ENCODE data around the gene CELSR1. TPM values are rescaled to one million over a fixed set of nuclear protein-coding genes. Genes with fewer than 3 reads are reported as not detected.
A peak's percentile ranks its signal among the peaks of the same experiment; 100 is the strongest.
"Not testable (repeated sequence)": the region's sequence is repeated elsewhere in the genome, so short reads cannot be mapped to it uniquely, and the experiment has no call there.

The CELSR1 gene
- total RNA-seq, 1 experiment from 2014 or later: 19.6 TPM

DNA sequence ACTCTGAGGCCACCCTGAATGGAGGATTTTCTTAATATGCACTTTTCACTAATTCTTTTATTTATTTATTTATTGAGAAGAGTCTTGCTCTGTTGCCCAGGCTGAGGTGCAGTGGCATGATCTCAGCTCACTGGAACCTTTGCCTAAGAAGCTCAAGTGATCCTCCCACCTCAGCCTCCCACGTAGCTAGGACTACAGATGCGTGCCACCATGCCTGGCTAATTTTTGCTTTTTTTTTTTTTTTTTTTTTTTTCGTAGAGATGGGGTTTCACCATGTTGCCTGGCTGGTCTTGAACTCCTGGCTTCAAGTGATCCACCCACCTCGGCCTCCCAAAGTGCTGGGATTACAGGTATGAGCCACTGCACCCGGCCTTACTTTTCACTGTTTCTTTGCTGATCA is 140.4 kb downstream of the CELSR1 start:
- not testable (repeated sequence) for DNase-seq (ENCODE audit: low spot score)

DNA sequence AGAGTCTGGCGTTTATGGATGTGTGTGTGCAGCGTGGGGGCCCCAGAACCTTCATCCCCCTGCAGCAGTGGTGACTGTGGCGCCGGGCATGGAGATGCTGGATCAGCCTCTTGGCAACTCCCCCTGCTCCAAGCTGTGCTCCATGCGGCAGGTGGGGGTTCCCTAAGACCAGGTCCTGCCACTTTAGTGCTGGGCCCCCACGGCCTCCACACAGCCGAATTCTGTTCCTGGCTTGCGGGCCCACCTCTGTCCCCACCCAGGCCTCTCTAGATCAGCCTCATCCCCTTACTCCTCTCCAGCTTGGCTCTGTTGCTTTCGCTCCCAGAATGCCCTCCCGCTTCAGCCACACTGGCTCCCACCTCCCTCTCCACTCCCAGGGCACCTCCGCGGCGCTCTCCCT is 142.3 kb downstream of the CELSR1 start:
- DNase-seq (ENCODE audit: low spot score): no peak

DNA sequence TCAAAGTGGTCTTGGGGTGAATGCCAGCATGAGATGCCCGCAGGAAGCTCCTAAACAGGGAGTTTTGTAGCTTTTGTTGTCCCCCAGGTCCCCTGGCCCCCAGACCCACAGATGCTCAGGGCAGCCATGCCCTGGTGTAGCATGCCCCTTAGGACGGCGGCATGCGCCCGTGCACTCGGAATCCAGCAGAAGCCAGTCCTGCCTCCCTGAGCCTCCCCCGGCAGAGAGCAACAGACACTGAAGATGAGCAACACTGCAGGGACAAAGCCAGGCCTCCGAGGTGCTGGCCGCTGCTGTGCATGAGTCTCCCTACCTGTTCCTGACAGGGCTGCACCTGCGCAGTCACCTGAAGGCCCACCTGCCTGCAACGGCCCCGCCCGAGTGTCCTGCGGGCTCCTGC is 142.8 kb downstream of the CELSR1 start:
- no peak for DNase-seq (ENCODE audit: low spot score)

GRCh38 chr22:46393873-46394272 is 143.5 kb downstream of the CELSR1 start:
- no peak for DNase-seq (ENCODE audit: low spot score)

DNA sequence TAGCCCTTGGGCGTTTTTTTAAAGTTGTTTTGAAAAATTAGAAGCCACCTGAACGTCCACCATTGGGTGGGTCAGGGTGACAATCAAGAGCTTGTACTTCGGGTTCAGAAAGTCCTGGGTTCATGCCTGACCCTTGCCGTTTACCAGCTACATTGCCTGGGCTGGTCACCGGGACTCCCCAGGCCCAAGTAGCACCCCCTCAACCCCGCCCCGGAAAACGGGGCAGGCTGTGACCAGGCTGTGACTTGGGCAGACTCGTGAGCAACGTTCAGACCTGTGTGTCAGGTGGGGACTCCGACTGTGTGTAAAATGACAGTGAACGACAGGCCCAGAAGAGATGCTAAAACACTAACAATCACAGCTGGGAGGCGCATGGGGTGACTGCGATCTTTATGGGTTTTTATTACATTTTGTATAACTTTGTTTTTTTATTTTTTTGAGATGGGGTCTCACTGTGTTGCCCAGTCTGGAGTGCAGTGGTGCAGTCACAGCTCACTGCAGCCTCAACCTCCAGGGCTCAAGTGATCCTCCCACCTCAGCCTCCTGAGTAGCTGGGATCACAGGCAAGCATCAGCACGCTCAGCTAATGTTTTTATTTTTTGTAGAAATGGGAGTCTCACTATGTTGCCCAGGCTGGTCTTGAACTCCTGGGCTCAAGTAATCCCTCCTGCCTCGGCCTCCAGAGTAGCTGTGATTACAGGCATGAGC is 145.1 kb downstream of the CELSR1 start:
- no peak for DNase-seq (ENCODE audit: low spot score)

GRCh38 chr22:46391486-46392136 is 145.8 kb downstream of the CELSR1 start:
- DNase-seq (ENCODE audit: low spot score): no peak

- no peak for DNase-seq (ENCODE audit: low spot score)
Measured at GRCh38 chr22:46390652-46391301, 146.6 kb downstream of the CELSR1 start.

- no peak for DNase-seq (ENCODE audit: low spot score)
Measured at GRCh38 chr22:46390105-46390651, 147.2 kb downstream of the CELSR1 start.

DNA sequence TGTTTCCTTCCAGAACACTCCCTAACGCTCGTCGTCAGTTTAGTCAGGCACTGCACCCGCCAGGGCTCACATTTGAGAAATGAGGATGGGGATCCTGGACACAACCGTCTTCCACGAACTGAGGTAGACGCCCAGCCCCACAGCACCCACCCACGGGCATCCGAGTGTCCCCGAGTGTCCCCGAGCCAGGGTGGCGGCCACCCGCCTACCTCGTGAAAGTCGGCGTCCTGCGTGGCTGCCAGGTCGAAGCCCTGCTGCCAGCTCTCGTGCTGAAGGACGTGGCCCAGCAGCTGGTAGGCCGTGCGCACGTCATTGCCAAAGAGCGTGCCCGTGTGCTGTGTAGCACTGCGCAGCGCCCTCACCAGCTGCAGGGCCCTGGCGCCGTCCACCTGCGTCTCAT is 148.3 kb downstream of the CELSR1 start:
- no peak for DNase-seq (ENCODE audit: low spot score)

DNA sequence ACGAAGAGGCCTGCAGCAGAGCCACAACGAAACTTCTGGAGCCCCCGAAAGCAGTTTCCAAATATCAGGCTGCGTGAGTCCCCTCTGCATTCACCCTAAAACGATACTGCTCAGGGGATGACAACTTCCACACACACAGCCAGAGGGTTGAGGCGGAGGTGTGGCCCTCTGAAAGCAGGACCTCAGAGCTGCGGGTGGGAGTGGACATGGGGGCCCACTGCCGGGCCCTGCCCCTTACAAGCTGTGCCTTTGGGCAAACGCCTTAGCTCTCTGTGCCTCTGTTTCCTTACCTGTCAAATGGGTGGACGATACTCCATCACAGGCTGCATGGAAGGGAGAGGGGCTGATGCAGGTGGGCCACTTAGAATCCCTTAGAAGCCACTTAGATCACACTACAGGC is 148.8 kb downstream of the CELSR1 start:
- DNase-seq (ENCODE audit: low spot score): no peak

- no peak for DNase-seq (ENCODE audit: low spot score)
Measured at GRCh38 chr22:46387748-46388147, 149.7 kb downstream of the CELSR1 start.

DNA sequence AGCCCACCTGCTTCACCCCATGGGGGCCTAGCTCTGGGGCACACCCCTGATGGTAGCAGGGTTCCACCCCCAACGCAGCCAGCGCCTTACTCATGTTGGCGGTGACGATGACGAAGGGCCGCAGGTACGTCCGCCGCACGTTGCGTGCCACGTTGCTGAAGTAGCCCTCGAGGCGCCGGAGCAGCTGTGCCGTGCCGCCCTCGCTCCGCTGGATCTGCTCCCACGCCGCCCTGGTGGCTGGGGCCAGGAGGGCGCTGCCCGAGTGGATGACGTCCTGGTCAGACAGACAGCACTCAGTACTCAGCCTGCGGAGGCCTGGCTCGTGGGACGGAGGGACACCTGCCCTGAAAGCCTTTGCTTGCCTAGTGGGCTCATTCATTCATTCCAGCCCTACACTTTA is 151.1 kb downstream of the CELSR1 start:
- no peak for DNase-seq (ENCODE audit: low spot score)

DNA sequence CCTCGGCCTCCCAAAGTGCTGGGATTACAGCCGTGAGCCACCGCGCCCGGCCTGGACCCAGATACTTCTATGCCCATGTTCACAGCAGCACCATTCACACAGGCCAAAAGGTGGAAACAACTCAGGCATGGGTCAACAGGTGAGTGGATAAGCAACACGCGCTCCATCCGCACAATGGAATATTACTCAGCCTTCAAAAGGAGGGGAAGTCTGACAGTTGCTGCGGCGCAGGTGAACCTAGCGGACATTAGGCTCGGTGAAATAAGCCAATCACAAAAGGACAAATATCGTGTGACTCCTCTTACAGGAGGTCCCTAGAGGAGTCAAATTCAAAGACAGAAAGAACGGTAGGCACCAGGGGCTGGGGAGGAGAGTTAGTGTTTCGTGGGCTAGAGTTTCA is 154.9 kb downstream of the CELSR1 start:
- DNase-seq (ENCODE audit: low spot score): no peak

DNA sequence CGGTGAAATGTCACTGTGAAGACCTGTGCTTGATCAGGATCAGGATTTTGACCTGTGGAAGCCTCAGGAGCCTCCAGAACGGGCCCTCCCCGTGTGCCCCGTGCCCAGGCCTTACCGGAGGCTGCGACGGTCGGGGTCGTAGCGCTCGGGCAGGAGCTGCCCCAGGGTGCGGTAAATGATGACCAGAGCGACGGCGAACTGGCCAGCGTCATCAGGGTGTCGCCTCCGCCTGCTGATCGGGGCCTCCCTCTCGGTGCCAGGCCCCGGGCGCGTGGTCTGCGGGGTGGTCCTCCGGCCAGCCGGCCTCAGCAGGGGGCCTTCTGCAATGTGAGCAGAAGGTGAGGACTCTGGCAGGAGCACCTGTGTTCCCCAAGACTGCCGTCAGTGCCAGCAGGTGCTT is 155.7 kb downstream of the CELSR1 start:
- no peak for DNase-seq (ENCODE audit: low spot score)

DNA sequence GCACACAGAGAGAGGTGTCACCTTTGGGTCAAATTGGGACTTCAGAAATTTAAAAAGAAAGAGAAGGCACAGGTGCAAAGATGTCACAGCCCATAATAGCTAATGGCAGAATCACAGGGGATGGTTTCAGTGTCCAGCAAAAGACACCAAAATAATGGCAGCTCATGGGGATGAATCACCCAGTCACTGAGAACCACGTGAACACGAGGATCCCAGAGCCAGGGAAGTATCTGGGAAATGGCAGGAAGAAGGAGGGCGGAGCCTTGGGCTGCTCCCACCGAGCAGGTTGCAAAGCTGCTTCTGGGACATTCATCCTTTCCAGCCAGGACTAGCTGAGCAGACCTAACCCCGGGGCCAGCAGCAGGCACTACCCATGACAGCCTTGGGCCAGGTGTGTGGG is 156.3 kb downstream of the CELSR1 start:
- peak; percentile 67 for DNase-seq (ENCODE audit: low spot score)

DNA sequence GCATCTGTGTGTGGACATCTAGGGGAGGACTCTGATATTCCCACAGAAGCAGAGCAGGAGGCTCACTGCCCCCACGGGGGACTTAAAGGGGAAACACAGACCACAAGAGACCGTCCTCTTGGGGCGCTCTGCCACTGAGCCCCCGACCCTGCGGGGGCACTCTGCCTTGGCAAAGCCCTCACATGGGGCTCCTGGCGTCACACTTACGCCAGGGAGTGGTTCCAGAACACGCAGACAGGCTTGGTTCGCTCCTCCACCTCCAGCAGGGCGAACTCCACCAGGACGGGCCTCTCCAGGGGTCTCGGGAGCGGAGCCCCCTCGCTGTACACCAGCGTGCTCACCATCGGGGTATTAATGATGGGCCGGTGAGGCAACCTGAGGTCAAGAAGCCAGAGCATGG is 156.8 kb downstream of the CELSR1 start:
- no peak for DNase-seq (ENCODE audit: low spot score)

DNA sequence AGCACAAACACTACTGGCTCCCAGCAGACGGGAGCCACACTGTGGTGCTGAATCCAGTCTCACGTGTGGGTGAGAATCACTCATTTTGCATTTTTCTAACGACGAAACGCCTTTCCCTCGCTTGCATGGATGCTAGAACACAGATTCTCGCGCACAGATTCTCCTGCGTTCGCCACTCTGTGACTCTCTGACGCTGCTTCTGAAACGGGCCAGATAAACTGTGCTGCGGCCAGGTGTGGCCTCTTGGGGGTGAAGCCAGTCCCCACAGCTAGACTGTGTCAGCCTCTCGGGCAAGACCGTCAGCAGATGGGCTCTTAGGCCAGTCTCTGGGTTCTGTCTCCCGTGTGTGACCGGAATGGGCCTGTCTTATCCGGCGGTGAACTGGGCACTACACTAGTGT is 157.4 kb downstream of the CELSR1 start:
- DNase-seq (ENCODE audit: low spot score): no peak

GRCh38 chr22:46379066-46379930 is 158.1 kb downstream of the CELSR1 start:
- DNase-seq (ENCODE audit: low spot score): no peak

DNA sequence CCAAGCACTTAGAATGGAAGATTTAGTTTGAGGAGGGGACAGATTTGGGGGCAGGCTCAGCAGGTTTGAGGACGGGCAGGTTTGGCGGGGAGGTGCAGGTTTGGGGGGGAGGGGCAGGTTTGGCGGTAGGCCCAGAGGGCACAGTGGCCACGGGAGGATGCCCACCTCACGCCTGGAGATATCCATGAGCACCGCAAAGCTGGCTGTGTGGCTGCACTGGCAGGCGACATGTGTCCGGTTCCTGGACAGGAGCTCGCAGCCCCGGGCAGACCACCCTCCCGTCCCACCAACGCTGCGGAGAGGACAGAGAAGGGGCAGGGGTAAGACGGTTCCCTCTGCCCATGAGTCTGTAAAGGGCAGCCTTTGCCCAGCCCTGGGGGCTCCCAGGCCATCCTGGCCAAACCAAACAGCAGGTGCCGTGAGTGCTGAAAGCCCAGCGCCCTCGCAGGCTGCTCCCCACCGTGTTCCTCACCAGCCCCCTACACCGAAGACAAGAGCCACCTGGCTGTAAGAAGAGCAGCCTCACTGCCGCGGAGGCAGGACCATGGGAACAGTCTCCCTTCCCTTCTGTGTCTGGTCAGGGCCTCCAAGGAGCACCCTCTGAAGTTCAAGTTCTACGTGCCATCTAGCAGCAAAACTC is 158.9 kb downstream of the CELSR1 start:
- no peak for DNase-seq (ENCODE audit: low spot score)

- peak; percentile 63 for DNase-seq (ENCODE audit: low spot score)
Measured at GRCh38 chr22:46377525-46378425, 159.6 kb downstream of the CELSR1 start.

Data from A172 (cell line).